Subcutaneous adipose tissue (tissue), 4 donors: Measurements from ENCODE around the gene MCM9. TPM values are rescaled to one million over a fixed set of nuclear protein-coding genes. Genes with fewer than 3 reads are reported as not detected.

Experiments used
- total RNA-seq, 4 donors: library from RNA; depleted of rRNA; stranded (reverse); fragments of >200 nt; gene quantifications; one replicate each; pipeline ENCODE4 v1.1.0, GENCODE V29; 2016
- TF ChIP-seq, protein P1 (sequence below): fragments of 450-650 bp; IDR thresholded peaks from one replicate; pipeline ENCODE4 v1.5.1; 2016; ENCODE audit warnings: low read depth, mild to moderate bottlenecking, control low read depth, antibody characterized with exemption, moderate library complexity

MCM9 gene
- total RNA-seq, 4 donors from 2014 or later: 14.1 to 26.4 (median 16.3) TPM

DNA sequence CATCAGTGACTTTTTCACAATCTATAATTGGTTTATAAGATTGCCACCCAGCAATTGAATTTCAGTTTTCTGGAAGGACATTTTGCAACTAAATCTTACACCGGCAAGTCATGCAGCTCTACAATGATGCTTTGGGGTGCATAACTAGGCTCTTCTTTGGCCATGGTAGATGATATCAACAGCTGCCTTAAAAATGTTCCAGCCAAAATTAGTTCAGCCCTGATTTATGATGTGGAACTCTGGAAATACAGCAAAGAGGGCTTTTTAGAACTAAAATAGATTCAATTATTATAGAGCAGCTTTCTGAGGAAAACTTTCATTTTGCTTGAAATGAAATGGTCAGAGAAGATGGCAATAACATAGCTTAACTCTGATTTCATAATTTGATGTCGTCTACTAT, 18.4 kb upstream of the MCM9 start:
- TF ChIP-seq, protein P1, sequence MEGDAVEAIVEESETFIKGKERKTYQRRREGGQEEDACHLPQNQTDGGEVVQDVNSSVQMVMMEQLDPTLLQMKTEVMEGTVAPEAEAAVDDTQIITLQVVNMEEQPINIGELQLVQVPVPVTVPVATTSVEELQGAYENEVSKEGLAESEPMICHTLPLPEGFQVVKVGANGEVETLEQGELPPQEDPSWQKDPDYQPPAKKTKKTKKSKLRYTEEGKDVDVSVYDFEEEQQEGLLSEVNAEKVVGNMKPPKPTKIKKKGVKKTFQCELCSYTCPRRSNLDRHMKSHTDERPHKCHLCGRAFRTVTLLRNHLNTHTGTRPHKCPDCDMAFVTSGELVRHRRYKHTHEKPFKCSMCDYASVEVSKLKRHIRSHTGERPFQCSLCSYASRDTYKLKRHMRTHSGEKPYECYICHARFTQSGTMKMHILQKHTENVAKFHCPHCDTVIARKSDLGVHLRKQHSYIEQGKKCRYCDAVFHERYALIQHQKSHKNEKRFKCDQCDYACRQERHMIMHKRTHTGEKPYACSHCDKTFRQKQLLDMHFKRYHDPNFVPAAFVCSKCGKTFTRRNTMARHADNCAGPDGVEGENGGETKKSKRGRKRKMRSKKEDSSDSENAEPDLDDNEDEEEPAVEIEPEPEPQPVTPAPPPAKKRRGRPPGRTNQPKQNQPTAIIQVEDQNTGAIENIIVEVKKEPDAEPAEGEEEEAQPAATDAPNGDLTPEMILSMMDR: no peak

DNA sequence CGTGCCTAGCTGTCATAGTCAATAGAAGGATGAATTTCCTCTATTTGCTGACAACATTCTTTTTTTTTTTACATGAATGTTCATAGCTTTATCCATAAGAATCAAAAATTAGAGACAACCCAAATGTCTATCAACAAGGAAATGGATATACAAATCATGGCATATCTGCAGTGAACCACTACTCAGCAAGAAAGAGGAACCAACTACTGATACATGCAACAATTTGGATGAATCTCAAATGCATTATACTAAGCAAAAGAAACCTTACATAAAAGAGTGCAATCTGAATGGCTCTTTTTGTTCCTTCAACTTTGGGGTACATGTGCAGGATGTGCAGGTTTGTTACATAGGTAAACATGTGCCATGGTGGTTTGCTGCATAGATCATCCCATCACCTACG, 17.7 kb upstream of the MCM9 start:
- TF ChIP-seq, protein P1: no peak

DNA sequence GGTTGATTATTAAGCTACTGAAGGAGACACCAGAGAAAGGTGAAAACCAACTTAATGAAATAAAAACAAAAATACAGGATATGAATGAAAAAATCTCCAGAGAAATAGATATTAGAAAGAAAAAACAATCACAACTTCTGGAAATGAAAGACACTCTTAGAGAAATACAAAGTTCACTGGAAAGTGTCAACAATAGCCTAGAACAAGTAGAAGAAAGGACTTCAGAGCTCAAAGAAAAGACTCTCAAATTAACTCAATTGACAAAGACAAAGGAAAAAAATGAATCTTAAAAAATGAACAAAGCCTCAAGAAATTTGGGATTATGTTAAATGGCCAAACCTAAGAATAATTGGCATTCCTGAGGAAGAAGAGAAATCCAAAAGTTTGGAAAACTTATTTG, 10.3 kb upstream of the MCM9 start:
- TF ChIP-seq, protein P1: no peak

DNA sequence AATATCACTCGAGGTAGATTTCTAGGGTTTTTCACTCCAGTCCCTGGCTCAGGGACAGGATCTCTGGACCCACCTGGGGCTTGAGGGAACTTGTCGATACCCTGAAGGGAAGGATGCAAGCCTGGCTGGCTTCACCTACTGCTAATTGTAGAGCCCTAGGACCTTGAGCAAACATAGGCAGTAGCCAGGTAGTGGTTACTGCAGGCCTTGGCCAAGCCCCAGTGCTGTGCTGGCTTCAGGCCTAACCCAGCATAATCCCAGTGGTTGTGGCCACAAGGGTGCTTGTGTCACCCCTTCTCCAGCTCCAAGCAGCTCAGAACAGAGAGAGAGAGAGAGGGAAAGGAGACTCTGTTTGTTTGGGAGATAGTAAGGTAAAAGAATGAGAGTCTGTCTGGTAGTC, 5.8 kb upstream of the MCM9 start:
- TF ChIP-seq, protein P1: no peak

DNA sequence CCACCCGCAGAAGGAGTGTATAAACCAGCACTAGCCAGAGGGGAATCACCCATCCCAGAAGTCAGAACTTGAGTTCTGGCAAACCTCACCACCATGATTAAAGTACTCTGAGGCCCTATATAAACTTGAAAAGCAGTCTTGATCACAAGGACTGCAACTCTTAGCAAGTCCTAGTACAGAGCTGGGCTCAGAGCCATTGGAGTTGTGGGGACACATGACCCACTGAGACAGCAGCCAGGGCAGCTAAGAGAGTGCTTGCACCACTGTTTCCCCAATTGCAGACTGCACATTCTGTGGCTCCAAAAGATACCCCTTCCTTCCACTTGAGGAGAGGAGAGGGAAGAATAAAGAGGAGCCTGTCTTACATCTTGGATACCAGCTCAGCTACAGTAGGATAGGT, 4.7 kb upstream of the MCM9 start:
- TF ChIP-seq, protein P1: no peak

DNA sequence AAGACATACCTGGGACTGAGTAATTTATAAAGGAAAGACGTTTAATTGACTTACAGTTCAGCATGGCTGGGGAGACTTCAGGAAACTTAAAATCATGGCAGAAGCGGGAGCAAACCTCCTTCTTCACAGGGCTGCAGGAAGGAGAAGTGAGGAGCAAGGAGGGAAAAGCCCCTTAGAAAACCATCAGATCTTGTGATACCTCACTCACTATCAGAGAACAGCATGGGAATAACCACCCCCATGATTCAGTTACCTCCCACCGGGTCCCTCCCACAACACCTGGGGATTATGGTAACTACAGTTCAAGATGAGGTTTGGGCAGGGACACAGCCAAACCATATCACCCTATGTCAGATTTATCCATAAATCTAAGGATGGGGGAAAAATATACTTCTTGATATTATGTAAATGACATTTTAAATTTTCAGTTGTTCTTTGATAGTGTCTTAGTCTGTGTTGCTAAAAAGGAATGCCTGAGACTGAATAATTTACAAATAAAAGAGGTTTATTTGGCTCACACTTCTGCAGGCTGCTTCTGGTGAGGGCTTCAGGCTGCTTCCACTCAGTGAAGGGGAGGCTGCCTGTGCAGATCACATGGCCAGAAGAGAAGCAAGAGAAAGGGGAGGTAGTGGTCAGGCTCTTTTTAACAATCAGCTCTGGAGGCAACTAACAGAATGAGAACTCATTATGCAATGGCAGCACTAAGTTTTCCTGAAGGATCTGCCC, 1.2 kb upstream of the MCM9 start:
- TF ChIP-seq, protein P1: no peak

DNA sequence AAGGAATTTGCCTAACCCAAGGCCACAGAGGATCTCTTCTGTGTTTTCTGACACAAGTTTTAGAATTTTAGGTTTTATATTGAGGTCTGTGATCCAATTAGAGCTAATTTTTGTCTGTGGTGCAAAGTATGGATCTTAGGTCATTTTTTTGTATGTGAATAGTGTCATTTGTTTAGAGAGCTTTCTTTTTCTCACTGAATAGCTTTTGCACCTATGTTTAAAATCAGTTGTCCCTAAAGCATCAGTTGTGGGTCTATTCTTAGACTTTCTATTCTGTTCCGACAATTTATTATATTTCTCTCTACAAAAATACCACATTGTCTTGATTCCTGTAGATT, 341 bp upstream of the MCM9 start:
- TF ChIP-seq, protein P1: no peak
